Measurements from ENCODE around the gene SEL1L. TPM values are rescaled to one million over a fixed set of nuclear protein-coding genes. Genes with fewer than 3 reads are reported as not detected.

SEL1L gene
- total RNA-seq, 2 donors from 2014 or later: 62.9 to 64.0 TPM

GRCh38 chr14:81536241-81536771 is 2.7 kb upstream of the SEL1L start:
- no peak for TF ChIP-seq CTCF (conservative IDR thresholded peaks at IDR 0.05)
- no peaks in the 10 kb centered on the region for H3K27me3 Mint-ChIP-seq (ENCODE audit: insufficient read depth)
- 53 to 60% methylated on average over 2 of the region's 2 CpGs for WGBS, 2 experiments (ENCODE audit: insufficient coverage in 1 of 2, insufficient read length in 1 of 2)
- no peaks in the 10 kb centered on the region for H3K36me3 ChIP-seq (ENCODE audit: control insufficient read depth, insufficient read depth, low read length)
- peaks cover 30% of the 10 kb centered on the region for H3K9me3 ChIP-seq (ENCODE audit: control insufficient read depth, low read length)
- H3K4me1 ChIP-seq (ENCODE audit: control insufficient read depth, insufficient read depth, low read length): peaks cover 2% of the 10 kb centered on the region
- no peak overlapping the region for H3K4me3 Mint-ChIP-seq
- no peaks in the 10 kb centered on the region for H3K27me3 ChIP-seq (ENCODE audit: control insufficient read depth, insufficient read depth, low read length, poor library complexity, severe bottlenecking)
- no peak for DNase-seq
- no peak overlapping the region for H3K27ac Mint-ChIP-seq
- H3K27ac ChIP-seq (ENCODE audit: low read depth, low read length): no peak overlapping the region
- peaks cover 16% of the 10 kb centered on the region for H3K4me1 Mint-ChIP-seq
- no peak overlapping the region for H3K4me3 ChIP-seq (ENCODE audit: low read length)
- peaks cover 11% of the 10 kb centered on the region for H3K36me3 Mint-ChIP-seq (ENCODE audit: low read depth)
- peaks cover 34% of the 10 kb centered on the region for H3K9me3 Mint-ChIP-seq
- no peak overlapping the region for H3K9ac ChIP-seq (ENCODE audit: extremely low read depth, low read length, poor library complexity, severe bottlenecking)

- Histone ChIP-seq H3K4me3 (ENCODE audit: low read length) (no peak overlapping the region), H3K36me3 (ENCODE audit: control insufficient read depth, insufficient read depth, low read length) (peaks cover 5% of the 10 kb centered on the region), H3K4me1 (ENCODE audit: control insufficient read depth, insufficient read depth, low read length) (peaks cover 2% of the 10 kb centered on the region), H3K27ac (ENCODE audit: low read depth, low read length) (no peak overlapping the region), H3K9ac (ENCODE audit: extremely low read depth, low read length, poor library complexity, severe bottlenecking) (no peak overlapping the region), H3K27me3 (ENCODE audit: control insufficient read depth, insufficient read depth, low read length, poor library complexity, severe bottlenecking) (no peaks in the 10 kb centered on the region), H3K9me3 (ENCODE audit: control insufficient read depth, low read length) (peaks cover 30% of the 10 kb centered on the region)
- H3K4me1 Mint-ChIP-seq: peaks cover 16% of the 10 kb centered on the region
- DNase-seq: no peak
- no peak overlapping the region for H3K27ac Mint-ChIP-seq
- peaks cover 34% of the 10 kb centered on the region for H3K9me3 Mint-ChIP-seq
- peaks cover 14% of the 10 kb centered on the region for H3K36me3 Mint-ChIP-seq (ENCODE audit: low read depth)
- no peaks in the 10 kb centered on the region for H3K27me3 Mint-ChIP-seq (ENCODE audit: insufficient read depth)
- H3K4me3 Mint-ChIP-seq: no peak overlapping the region
- 92 to 94% methylated on average over 3 of the region's 3 CpGs for whole genome bisulfite sequencing, 2 experiments (ENCODE audit: insufficient coverage in 1 of 2, insufficient read length in 1 of 2)
- TF ChIP-seq CTCF (conservative IDR thresholded peaks at IDR 0.05): no peak
These were observed 1.9 kb upstream of the SEL1L start for GRCh38 chr14:81535396-81536164.

- no peaks in the 10 kb centered on the region for H3K27me3 ChIP-seq (ENCODE audit: control insufficient read depth, insufficient read depth, low read length, poor library complexity, severe bottlenecking)
- no peak overlapping the region for H3K27ac ChIP-seq (ENCODE audit: low read depth, low read length)
These were observed 939 bp upstream of the SEL1L start for GRCh38 chr14:81534510-81535074.

More at GRCh38 chr14:81534510-81535074, 939 bp upstream of the SEL1L start:
- H3K27me3 Mint-ChIP-seq (ENCODE audit: insufficient read depth): no peaks in the 10 kb centered on the region
- H3K9me3 Mint-ChIP-seq: peaks cover 28% of the 10 kb centered on the region
- peaks cover 21% of the 10 kb centered on the region for H3K4me1 Mint-ChIP-seq
- 95 to 96% methylated on average over 5 to 8 of the region's 8 CpGs for WGBS, 2 experiments (ENCODE audit: insufficient coverage in 1 of 2, insufficient read length in 1 of 2)
- H3K27ac Mint-ChIP-seq: no peak overlapping the region
- TF ChIP-seq CTCF (conservative IDR thresholded peaks at IDR 0.05): no peak
- peak overlapping the region; percentile 91 for H3K4me3 Mint-ChIP-seq
- Histone ChIP-seq H3K4me1 (ENCODE audit: control insufficient read depth, insufficient read depth, low read length) (peaks cover 2% of the 10 kb centered on the region), H3K36me3 (ENCODE audit: control insufficient read depth, insufficient read depth, low read length) (peaks cover 5% of the 10 kb centered on the region), H3K9me3 (ENCODE audit: control insufficient read depth, low read length) (peaks cover 29% of the 10 kb centered on the region), H3K9ac (ENCODE audit: extremely low read depth, low read length, poor library complexity, severe bottlenecking) (no peak overlapping the region), H3K4me3 (ENCODE audit: low read length) (peak overlapping the region; percentile 67)
- DNase-seq: no peak
- H3K36me3 Mint-ChIP-seq (ENCODE audit: low read depth): peaks cover 12% of the 10 kb centered on the region

All from endodermal cell (in vitro differentiated cells).